Lower leg skin (tissue), 4 donors: ENCODE measurements around the gene PLCH1. TPM values are rescaled to one million over a fixed set of nuclear protein-coding genes. Genes with fewer than 3 reads are reported as not detected.

Experiments used
- DNase-seq, 2 donors: peaks; one replicate each; pipeline ENCODE4 v3.0.0-alpha.2; 2019; ENCODE audit warnings: low spot score in 2 of 2
- H3K4me3 ChIP-seq: fragments of 200-600 bp; sonication (generic); 2 replicates; pipeline ENCODE4 v1.5.1; 2017; ENCODE audit warnings: mild to moderate bottlenecking, low read depth; ENCODE audit not compliant: poor library complexity, severe bottlenecking
- POLR2A ChIP-seq, 2 donors: fragments of 450-650 bp; IDR thresholded peaks; one replicate each; pipeline ENCODE4 v1.6.1; 2016 to 2017; ENCODE audit warnings: antibody characterized with exemption in 2 of 2, mild to moderate bottlenecking in 1 of 2, moderate library complexity in 1 of 2
- WGBS, 2 donors: methylation state at CpG; one replicate each; pipeline ENCODE4 v1.1.5; 2018; 5-methylcytosine and 5-hydroxymethylcytosine counted together
- intact Hi-C: fragments of 100-400 bp; cut with DNase I; formaldehyde crosslinking; loops from one replicate; pipeline ENCODE4 v1.15.0; 2023; ENCODE audit warnings: low total_unique reads
- total RNA-seq, 4 donors: library from RNA; depleted of rRNA; stranded (reverse); fragments of >200 nt; gene quantifications; one replicate each; pipeline ENCODE4 v1.1.0, GENCODE V29; 2016
- TF ChIP-seq, protein P1 (sequence below), 3 donors: fragments of 450-650 bp; IDR thresholded peaks; one replicate each; pipeline ENCODE4 v1.5.1; 2016; ENCODE audit warnings: antibody characterized with exemption in 3 of 3, mild to moderate bottlenecking in 3 of 3, moderate library complexity in 2 of 3

The PLCH1 gene
- total RNA-seq, 4 donors from 2014 or later, result 0.55 to 1.2 (median 0.79) TPM

DNA sequence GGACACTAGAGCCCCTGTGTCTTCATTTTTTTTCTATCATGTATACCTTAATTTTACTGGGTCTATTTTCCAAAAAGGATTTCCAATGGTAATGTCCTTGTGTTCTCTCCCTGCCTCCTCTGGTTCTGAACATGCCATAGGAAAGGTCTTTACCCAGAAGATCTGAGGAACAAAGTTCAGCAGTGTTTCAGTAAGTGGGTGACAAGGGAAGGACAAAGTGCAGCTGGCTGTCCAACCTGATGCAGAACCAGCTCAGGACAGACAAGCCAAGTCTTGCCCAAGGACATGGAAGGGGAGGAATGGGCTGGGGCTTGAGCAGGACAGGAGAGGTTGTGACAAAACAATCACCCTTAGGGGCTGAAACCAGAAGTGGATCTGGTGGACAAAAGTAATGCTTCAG, 390.2 kb downstream of the PLCH1 start:
- H3K4me3 ChIP-seq, result no peak overlapping the region
- intact Hi-C loops, result no loop called here
- DNase-seq, result no peak
- TF ChIP-seq, protein P1, sequence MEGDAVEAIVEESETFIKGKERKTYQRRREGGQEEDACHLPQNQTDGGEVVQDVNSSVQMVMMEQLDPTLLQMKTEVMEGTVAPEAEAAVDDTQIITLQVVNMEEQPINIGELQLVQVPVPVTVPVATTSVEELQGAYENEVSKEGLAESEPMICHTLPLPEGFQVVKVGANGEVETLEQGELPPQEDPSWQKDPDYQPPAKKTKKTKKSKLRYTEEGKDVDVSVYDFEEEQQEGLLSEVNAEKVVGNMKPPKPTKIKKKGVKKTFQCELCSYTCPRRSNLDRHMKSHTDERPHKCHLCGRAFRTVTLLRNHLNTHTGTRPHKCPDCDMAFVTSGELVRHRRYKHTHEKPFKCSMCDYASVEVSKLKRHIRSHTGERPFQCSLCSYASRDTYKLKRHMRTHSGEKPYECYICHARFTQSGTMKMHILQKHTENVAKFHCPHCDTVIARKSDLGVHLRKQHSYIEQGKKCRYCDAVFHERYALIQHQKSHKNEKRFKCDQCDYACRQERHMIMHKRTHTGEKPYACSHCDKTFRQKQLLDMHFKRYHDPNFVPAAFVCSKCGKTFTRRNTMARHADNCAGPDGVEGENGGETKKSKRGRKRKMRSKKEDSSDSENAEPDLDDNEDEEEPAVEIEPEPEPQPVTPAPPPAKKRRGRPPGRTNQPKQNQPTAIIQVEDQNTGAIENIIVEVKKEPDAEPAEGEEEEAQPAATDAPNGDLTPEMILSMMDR (IDR thresholded peaks at IDR 0.05), result no peak
- TF ChIP-seq POLR2A (IDR thresholded peaks at IDR 0.05), result no peak

GRCh38 chr3:155352900-155353490, 391.9 kb downstream of the PLCH1 start:
- TF ChIP-seq POLR2A (IDR thresholded peaks at IDR 0.05), result no peak
- TF ChIP-seq, protein P1 (IDR thresholded peaks at IDR 0.05), result no peak
- no peak overlapping the region for H3K4me3 ChIP-seq
- DNase-seq, result no peak
- WGBS, 2 donors, result 46 to 49% methylated on average over 6 of the region's 6 CpGs
- intact Hi-C loops, result no loop called here

GRCh38 chr3:155350571-155350970, 394.3 kb downstream of the PLCH1 start:
- 74 to 81% methylated on average over 1 of the region's 1 CpG for WGBS, 2 donors
- DNase-seq, result no peak
- intact Hi-C loops, result no loop called here
- no peak for TF ChIP-seq POLR2A (IDR thresholded peaks at IDR 0.05)
- TF ChIP-seq, protein P1 (IDR thresholded peaks at IDR 0.05), result no peak
- H3K4me3 ChIP-seq, result no peak overlapping the region

DNA sequence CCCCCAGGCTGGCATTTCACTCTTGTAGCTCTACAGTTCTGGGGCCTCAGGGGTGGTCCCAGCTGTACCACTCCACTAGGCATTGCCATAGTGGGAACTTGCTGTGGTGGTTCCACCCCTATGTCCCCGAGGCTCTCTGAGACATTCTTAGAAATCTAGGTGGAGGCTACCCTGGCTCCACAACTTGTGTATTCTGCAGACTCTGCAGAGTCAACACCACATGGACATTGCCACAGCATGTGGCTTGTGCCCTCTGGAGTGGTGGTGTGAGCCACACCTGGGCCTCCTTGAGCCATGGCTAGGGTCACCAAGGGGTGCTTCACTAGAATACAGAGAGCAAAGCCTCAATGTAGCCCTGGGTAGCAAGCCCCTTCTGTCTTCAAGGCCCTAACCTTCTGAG, 397.0 kb downstream of the PLCH1 start:
- TF ChIP-seq, protein P1 (IDR thresholded peaks at IDR 0.05), result no peak
- no peak for TF ChIP-seq POLR2A (IDR thresholded peaks at IDR 0.05)
- no peak for DNase-seq
- intact Hi-C loops, result no loop called here
- no peak overlapping the region for H3K4me3 ChIP-seq
- WGBS, 2 donors, result 88 to 100% methylated on average over 1 of the region's 1 CpG

DNA sequence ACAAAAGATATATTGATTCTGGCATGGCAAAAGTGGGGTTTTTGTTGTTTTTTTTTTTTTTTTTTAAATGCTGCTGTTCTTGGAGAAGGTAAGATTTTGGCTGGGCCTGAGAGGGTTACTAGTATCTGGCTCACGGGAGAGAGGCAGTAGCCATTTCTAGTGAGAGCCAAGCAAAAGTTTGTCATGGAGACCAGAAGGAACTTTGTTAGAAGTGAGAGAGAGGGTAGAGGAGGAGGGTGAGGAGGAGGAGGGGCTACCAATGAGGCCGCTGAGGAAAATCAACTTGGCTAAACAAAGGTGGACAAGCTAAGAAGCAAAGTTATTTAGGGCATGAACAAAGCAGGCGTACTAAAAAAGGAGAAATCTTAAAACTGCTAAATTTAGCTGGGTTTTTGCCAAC, 402.5 kb downstream of the PLCH1 start:
- no peak overlapping the region for H3K4me3 ChIP-seq
- no peak for TF ChIP-seq POLR2A (IDR thresholded peaks at IDR 0.05)
- TF ChIP-seq, protein P1 (IDR thresholded peaks at IDR 0.05), result no peak
- intact Hi-C loops, result no loop called here
- 66 to 72% methylated on average over 3 of the region's 3 CpGs for WGBS, 2 donors
- DNase-seq, result no peak

DNA sequence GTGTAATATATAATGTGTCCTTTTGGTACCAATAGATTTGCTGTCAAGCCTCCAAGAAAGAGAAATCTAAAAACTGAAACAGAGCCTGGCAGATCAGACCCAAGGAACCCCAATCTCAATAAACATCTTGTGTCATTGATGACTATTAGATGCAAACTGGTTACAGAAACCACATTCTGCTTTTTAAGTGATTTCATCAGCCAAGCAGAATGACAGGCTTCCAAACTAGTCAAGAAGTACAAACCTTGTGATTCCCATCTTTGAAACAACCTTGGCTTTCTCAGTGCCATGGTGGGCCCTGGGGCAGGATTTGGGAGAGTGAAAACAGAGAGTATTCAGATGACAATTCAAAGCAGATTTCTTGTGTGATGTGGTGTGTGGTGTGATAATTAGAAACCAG, 405.8 kb downstream of the PLCH1 start:
- no peak for DNase-seq
- no peak overlapping the region for H3K4me3 ChIP-seq
- TF ChIP-seq, protein P1 (IDR thresholded peaks at IDR 0.05), result no peak
- no peak for TF ChIP-seq POLR2A (IDR thresholded peaks at IDR 0.05)
- intact Hi-C loops, result no loop called here
